ENCODE measurements around the gene UBA3. TPM values are rescaled to one million over a fixed set of nuclear protein-coding genes. Genes with fewer than 3 reads are reported as not detected.

The UBA3 gene
- total RNA-seq, 5 donors from 2014 or later (not counting 1 experiment from before 2014, with no cell fraction given) = 62.7 to 83.1 (median 73.2) TPM

- no peaks in the 10 kb centered on the region for H3K9me3 Mint-ChIP-seq
- ATAC-seq (replicated peaks in 1 of 4) (no peak), DNase-seq (no peak)
- no peaks in the 10 kb centered on the region for H3K27me3 Mint-ChIP-seq
- Histone ChIP-seq H3K4me1 (ENCODE audit: control insufficient read depth in 1 of 2, extremely low read depth in 1 of 2, insufficient read depth in 2 of 2, low read length in 2 of 2) (no peaks in the 10 kb centered on the region), H3K27me3 (replicated peaks in 1 of 2; ENCODE audit: control insufficient read depth in 2 of 2, extremely low read depth in 1 of 2, insufficient read depth in 2 of 2, low read length in 1 of 2) (peaks cover 0 to 4% of the 10 kb centered on the region in 2 experiments), H3K9me3 (no peaks in the 10 kb centered on the region), H3K27ac (ENCODE audit: low read length) (no peak overlapping the region), H3K36me3 (ENCODE audit: control insufficient read depth in 2 of 2, extremely low read depth in 1 of 2, insufficient read depth in 1 of 2, low read length in 1 of 2) (no peaks in the 10 kb centered on the region), H3K4me3 (ENCODE audit: control insufficient read depth in 1 of 2, extremely low read depth in 1 of 2, low read length in 1 of 2) (no peak overlapping the region)
- ChIA-PET CTCF (no interaction called here), POLR2A (interaction anchor here (0.6 kb wide), 2 partner anchors 11 kb away, joined by 3 to 6 read pairs; no protein-coding TSS in a partner anchor)
- no CpG with 5 or more reads among the region's 3 CpGs for WGBS (ENCODE audit: insufficient coverage)
- no peak overlapping the region for H3K27ac Mint-ChIP-seq
- no peaks in the 10 kb centered on the region for H3K36me3 Mint-ChIP-seq
- peaks cover 0 to 5% (median 5%) of the 10 kb centered on the region in 3 donors for H3K4me1 Mint-ChIP-seq
- no peak overlapping the region for H3K4me3 Mint-ChIP-seq
These were observed 36.7 kb upstream of the UBA3 start for GRCh38 chr3:69116897-69117296.

GRCh38 chr3:69116162-69116561 lies 36.0 kb upstream of the UBA3 start:
- peaks cover 0 to 4% of the 10 kb centered on the region in 2 experiments for H3K27me3 ChIP-seq (replicated peaks in 1 of 2; ENCODE audit: control insufficient read depth in 2 of 2, extremely low read depth in 1 of 2, insufficient read depth in 2 of 2, low read length in 1 of 2)
- peaks cover 0 to 6% (median 5%) of the 10 kb centered on the region in 3 donors for H3K4me1 Mint-ChIP-seq
- CTCF ChIA-PET = no interaction called here
- no peak overlapping the region for H3K27ac Mint-ChIP-seq
- 94% methylated on average over 2 of the region's 4 CpGs for WGBS (ENCODE audit: insufficient coverage)
- no peak overlapping the region for H3K4me3 ChIP-seq (ENCODE audit: control insufficient read depth in 1 of 2, extremely low read depth in 1 of 2, low read length in 1 of 2)
- H3K4me1 ChIP-seq (ENCODE audit: control insufficient read depth in 1 of 2, extremely low read depth in 1 of 2, insufficient read depth in 2 of 2, low read length in 2 of 2) = no peaks in the 10 kb centered on the region
- no peak for ATAC-seq (replicated peaks in 1 of 4)
- H3K9me3 Mint-ChIP-seq = no peaks in the 10 kb centered on the region
- H3K27me3 Mint-ChIP-seq = no peaks in the 10 kb centered on the region
- POLR2A ChIA-PET = no interaction called here
- no peaks in the 10 kb centered on the region for H3K36me3 ChIP-seq (ENCODE audit: control insufficient read depth in 2 of 2, extremely low read depth in 1 of 2, insufficient read depth in 1 of 2, low read length in 1 of 2)
- no peak overlapping the region for H3K27ac ChIP-seq (ENCODE audit: low read length)
- no peak for DNase-seq
- H3K4me3 Mint-ChIP-seq = no peak overlapping the region
- no peaks in the 10 kb centered on the region for H3K9me3 ChIP-seq
- no peaks in the 10 kb centered on the region for H3K36me3 Mint-ChIP-seq

- ChIA-PET POLR2A (interaction anchor here in 1 of 2 donors (0.6 kb wide), 1 partner anchor 121 kb away, joined by 3 read pairs; no protein-coding TSS in a partner anchor), CTCF (no interaction called here)
- Histone ChIP-seq H3K4me3 (ENCODE audit: control insufficient read depth in 1 of 2, extremely low read depth in 1 of 2, low read length in 1 of 2) (no peak overlapping the region), H3K27me3 (replicated peaks in 1 of 2; ENCODE audit: control insufficient read depth in 2 of 2, extremely low read depth in 1 of 2, insufficient read depth in 2 of 2, low read length in 1 of 2) (peaks cover 0 to 4% of the 10 kb centered on the region in 2 experiments), H3K36me3 (ENCODE audit: control insufficient read depth in 2 of 2, extremely low read depth in 1 of 2, insufficient read depth in 1 of 2, low read length in 1 of 2) (no peaks in the 10 kb centered on the region), H3K4me1 (ENCODE audit: control insufficient read depth in 1 of 2, extremely low read depth in 1 of 2, insufficient read depth in 2 of 2, low read length in 2 of 2) (no peaks in the 10 kb centered on the region), H3K27ac (ENCODE audit: low read length) (no peak overlapping the region), H3K9me3 (no peaks in the 10 kb centered on the region)
- H3K9me3 Mint-ChIP-seq = no peaks in the 10 kb centered on the region
- H3K27ac Mint-ChIP-seq = no peak overlapping the region
- H3K27me3 Mint-ChIP-seq = no peaks in the 10 kb centered on the region
- H3K4me1 Mint-ChIP-seq = peaks cover 0 to 6% (median under 1%) of the 10 kb centered on the region in 3 donors
- no peaks in the 10 kb centered on the region for H3K36me3 Mint-ChIP-seq
- no CpG with 5 or more reads among the region's 2 CpGs for WGBS (ENCODE audit: insufficient coverage)
- H3K4me3 Mint-ChIP-seq = no peak overlapping the region
- DNase-seq (no peak), ATAC-seq (replicated peaks in 1 of 4) (no peak)
These were observed 35.6 kb upstream of the UBA3 start for GRCh38 chr3:69115731-69116130.

GRCh38 chr3:69113536-69113935 lies 33.4 kb upstream of the UBA3 start:
- no peak for DNase-seq
- no peaks in the 10 kb centered on the region for H3K36me3 ChIP-seq (ENCODE audit: control insufficient read depth in 2 of 2, extremely low read depth in 1 of 2, insufficient read depth in 1 of 2, low read length in 1 of 2)
- 100% methylated on average over 2 of the region's 3 CpGs for WGBS (ENCODE audit: insufficient coverage)
- no peaks in the 10 kb centered on the region for H3K9me3 ChIP-seq
- Mint-ChIP-seq H3K4me3 (no peak overlapping the region), H3K27ac (no peak overlapping the region), H3K27me3 (no peaks in the 10 kb centered on the region), H3K36me3 (no peaks in the 10 kb centered on the region), H3K9me3 (no peaks in the 10 kb centered on the region), H3K4me1 (peaks cover 0 to 9% (median 2%) of the 10 kb centered on the region in 3 donors)
- no peaks in the 10 kb centered on the region for H3K4me1 ChIP-seq (ENCODE audit: control insufficient read depth in 1 of 2, extremely low read depth in 1 of 2, insufficient read depth in 2 of 2, low read length in 2 of 2)
- H3K27ac ChIP-seq (ENCODE audit: low read length) = no peak overlapping the region
- no peaks in the 10 kb centered on the region for H3K27me3 ChIP-seq (replicated peaks in 1 of 2; ENCODE audit: control insufficient read depth in 2 of 2, extremely low read depth in 1 of 2, insufficient read depth in 2 of 2, low read length in 1 of 2)
- ChIA-PET POLR2A (no interaction called here), CTCF (interaction anchor here in 1 of 2 donors (0.6 kb wide), 1 partner anchor 1666 kb away, joined by 3 read pairs; no protein-coding TSS in a partner anchor)
- ATAC-seq (replicated peaks in 1 of 4) = no peak
- H3K4me3 ChIP-seq (ENCODE audit: control insufficient read depth in 1 of 2, extremely low read depth in 1 of 2, low read length in 1 of 2) = no peak overlapping the region

GRCh38 chr3:69110941-69111546 lies 30.9 kb upstream of the UBA3 start:
- no peak for ATAC-seq (replicated peaks in 1 of 4)
- Mint-ChIP-seq H3K4me3 (no peak overlapping the region), H3K9me3 (no peaks in the 10 kb centered on the region), H3K36me3 (peaks cover under 1% of the 10 kb centered on the region), H3K4me1 (peaks cover 5 to 11% (median 10%) of the 10 kb centered on the region in 3 donors), H3K27me3 (no peaks in the 10 kb centered on the region), H3K27ac (peak overlapping the region in 1 of 2 donors; percentile 12)
- 89% methylated on average over 1 of the region's 1 CpG for WGBS (ENCODE audit: insufficient coverage)
- CTCF ChIA-PET = no interaction called here
- POLR2A ChIA-PET = no interaction called here
- DNase-seq = no peak
- no peak overlapping the region for H3K27ac ChIP-seq (ENCODE audit: low read length)
- peaks cover 0 to 1% of the 10 kb centered on the region in 2 donors for H3K36me3 ChIP-seq (ENCODE audit: control insufficient read depth in 2 of 2, extremely low read depth in 1 of 2, insufficient read depth in 1 of 2, low read length in 1 of 2)
- no peaks in the 10 kb centered on the region for H3K27me3 ChIP-seq (replicated peaks in 1 of 2; ENCODE audit: control insufficient read depth in 2 of 2, extremely low read depth in 1 of 2, insufficient read depth in 2 of 2, low read length in 1 of 2)
- no peaks in the 10 kb centered on the region for H3K4me1 ChIP-seq (ENCODE audit: control insufficient read depth in 1 of 2, extremely low read depth in 1 of 2, insufficient read depth in 2 of 2, low read length in 2 of 2)
- H3K9me3 ChIP-seq = no peaks in the 10 kb centered on the region
- no peak overlapping the region for H3K4me3 ChIP-seq (ENCODE audit: control insufficient read depth in 1 of 2, extremely low read depth in 1 of 2, low read length in 1 of 2)

DNA sequence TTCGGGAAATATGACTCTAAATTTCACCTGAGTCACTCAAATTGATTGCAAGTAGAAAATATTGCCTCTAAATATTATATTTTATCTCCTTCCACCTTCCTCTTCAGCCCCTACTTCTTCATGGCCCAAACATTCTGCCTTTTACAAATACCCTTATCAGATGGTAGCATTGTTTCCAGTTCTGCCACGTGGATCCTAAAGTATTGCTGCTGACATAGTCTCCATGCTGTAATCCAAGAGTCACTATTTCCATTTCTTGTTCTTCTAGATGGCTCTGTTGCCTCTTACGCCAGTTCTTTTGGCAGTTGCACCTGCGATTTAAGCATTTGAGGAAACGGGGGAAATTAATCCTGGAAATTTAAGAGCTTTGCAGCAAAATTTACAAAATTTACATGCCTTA lies 28.6 kb upstream of the UBA3 start:
- H3K27me3 Mint-ChIP-seq = no peaks in the 10 kb centered on the region

More for the DNA sequence above, 28.6 kb upstream of the UBA3 start:
- peaks cover 0 to 2% of the 10 kb centered on the region in 2 experiments for H3K4me1 ChIP-seq (ENCODE audit: control insufficient read depth in 1 of 2, extremely low read depth in 1 of 2, insufficient read depth in 2 of 2, low read length in 2 of 2)
- H3K4me1 Mint-ChIP-seq = peaks cover 18 to 27% (median 22%) of the 10 kb centered on the region in 3 donors
- DNase-seq (no peak), ATAC-seq (replicated peaks in 1 of 4) (no peak)
- no peak overlapping the region for H3K4me3 Mint-ChIP-seq
- no peaks in the 10 kb centered on the region for H3K27me3 ChIP-seq (replicated peaks in 1 of 2; ENCODE audit: control insufficient read depth in 2 of 2, extremely low read depth in 1 of 2, insufficient read depth in 2 of 2, low read length in 1 of 2)
- CTCF ChIA-PET = interaction anchor here in 1 of 2 donors (1.6 kb wide), 1 partner anchor 14 kb away, joined by 4 read pairs; no protein-coding TSS in a partner anchor
- no peaks in the 10 kb centered on the region for H3K9me3 Mint-ChIP-seq
- H3K36me3 Mint-ChIP-seq = peaks cover 16% of the 10 kb centered on the region
- no peaks in the 10 kb centered on the region for H3K9me3 ChIP-seq
- H3K4me3 ChIP-seq (ENCODE audit: control insufficient read depth in 1 of 2, extremely low read depth in 1 of 2, low read length in 1 of 2) = no peak overlapping the region
- peak overlapping the region; percentile 32 to 49 for H3K27ac Mint-ChIP-seq
- H3K27ac ChIP-seq (ENCODE audit: low read length) = no peak overlapping the region
- POLR2A ChIA-PET = interaction anchor here in 1 of 2 donors (0.7 kb wide), 1 partner anchor 91 kb away, joined by 3 read pairs; no protein-coding TSS in a partner anchor
- H3K36me3 ChIP-seq (ENCODE audit: control insufficient read depth in 2 of 2, extremely low read depth in 1 of 2, insufficient read depth in 1 of 2, low read length in 1 of 2) = peaks cover 0 to 22% of the 10 kb centered on the region in 2 donors
- WGBS (ENCODE audit: insufficient coverage) = 36% methylated on average over 1 of the region's 5 CpGs

All from T-cell (primary cell).